ENCODE data around the gene TEX264.

- TF ChIP-seq, protein P1, sequence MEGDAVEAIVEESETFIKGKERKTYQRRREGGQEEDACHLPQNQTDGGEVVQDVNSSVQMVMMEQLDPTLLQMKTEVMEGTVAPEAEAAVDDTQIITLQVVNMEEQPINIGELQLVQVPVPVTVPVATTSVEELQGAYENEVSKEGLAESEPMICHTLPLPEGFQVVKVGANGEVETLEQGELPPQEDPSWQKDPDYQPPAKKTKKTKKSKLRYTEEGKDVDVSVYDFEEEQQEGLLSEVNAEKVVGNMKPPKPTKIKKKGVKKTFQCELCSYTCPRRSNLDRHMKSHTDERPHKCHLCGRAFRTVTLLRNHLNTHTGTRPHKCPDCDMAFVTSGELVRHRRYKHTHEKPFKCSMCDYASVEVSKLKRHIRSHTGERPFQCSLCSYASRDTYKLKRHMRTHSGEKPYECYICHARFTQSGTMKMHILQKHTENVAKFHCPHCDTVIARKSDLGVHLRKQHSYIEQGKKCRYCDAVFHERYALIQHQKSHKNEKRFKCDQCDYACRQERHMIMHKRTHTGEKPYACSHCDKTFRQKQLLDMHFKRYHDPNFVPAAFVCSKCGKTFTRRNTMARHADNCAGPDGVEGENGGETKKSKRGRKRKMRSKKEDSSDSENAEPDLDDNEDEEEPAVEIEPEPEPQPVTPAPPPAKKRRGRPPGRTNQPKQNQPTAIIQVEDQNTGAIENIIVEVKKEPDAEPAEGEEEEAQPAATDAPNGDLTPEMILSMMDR (IDR thresholded peaks at IDR 0.05; ENCODE audit: borderline replicate concordance, extremely low read depth, low read length, poor library complexity, severe bottlenecking), result no peak
- TF ChIP-seq EZH2 (IDR thresholded peaks at IDR 0.05; ENCODE audit: borderline replicate concordance, low read depth, low read length, severe bottlenecking), result no peak
These were observed 76.8 kb downstream of the TEX264 start for GRCh38 chr3:51747840-51748239.
